Tibial nerve (tissue), 4 donors: ENCODE results near the gene NAT16. TPM values are rescaled to one million over a fixed set of nuclear protein-coding genes. Genes with fewer than 3 reads are reported as not detected.

Source experiments
- DNase-seq, 2 donors: peaks; one replicate each; pipeline ENCODE4 v3.0.0-alpha.2; 2019; ENCODE audit warnings: low spot score in 2 of 2
- H3K27ac ChIP-seq, 4 donors: fragments of 200-600 bp; sonication (generic) in 3 of 4; one replicate each; pipeline ENCODE4 v1.5.1; 2017 to 2019; ENCODE audit warnings: mild to moderate bottlenecking in 1 of 4
- H3K27me3 ChIP-seq, 2 donors: fragments of 200-600 bp; sonication (generic) in 1 of 2; one replicate each; pipeline versions ENCODE4 v1.5.1 to v1.6.0; 2017 to 2019
- H3K36me3 ChIP-seq, 3 donors: fragments of 200-600 bp; sonication (generic); one replicate each; pipeline ENCODE4 v1.5.1; 2018 to 2019
- H3K4me1 ChIP-seq, 4 donors: fragments of 200-600 bp; sonication (generic) in 3 of 4; one replicate each; pipeline ENCODE4 v1.5.1; 2017 to 2019
- H3K4me3 ChIP-seq, 4 donors: fragments of 200-600 bp; sonication (generic) in 3 of 4; one replicate each; pipeline ENCODE4 v1.5.1; 2017 to 2019; ENCODE audit warnings: mild to moderate bottlenecking in 1 of 4, moderate library complexity in 1 of 4
- H3K9me3 ChIP-seq, 4 donors: fragments of 200-600 bp; sonication (generic) in 3 of 4; one replicate each; pipeline ENCODE4 v1.5.1; 2017 to 2019
- EP300 ChIP-seq, 2 donors: sonication (generic); formaldehyde crosslinking; IDR thresholded peaks; one replicate each; pipeline ENCODE4 v1.6.1; 2017; ENCODE audit warnings: antibody characterized with exemption in 2 of 2, mild to moderate bottlenecking in 1 of 2
- POLR2A ChIP-seq, 2 donors: fragments of 450-650 bp; IDR thresholded peaks; one replicate each; pipeline ENCODE4 v1.6.1; 2017; ENCODE audit warnings: antibody characterized with exemption in 2 of 2, mild to moderate bottlenecking in 2 of 2, moderate library complexity in 2 of 2
- WGBS, 2 donors: methylation state at CpG; one replicate each; pipeline ENCODE4 v1.1.5; 2018; 5-methylcytosine and 5-hydroxymethylcytosine counted together
- total RNA-seq, 4 donors: library from RNA; depleted of rRNA; stranded (reverse); fragments of >200 nt; gene quantifications; one replicate each; pipeline ENCODE4 v1.1.0, GENCODE V29; 2016
- TF ChIP-seq, protein P1 (sequence below), 5 experiments: fragments of 200-600 bp in 3 of 5; fragments of 450-650 bp in 2 of 5; sonication (generic) in 3 of 5; IDR thresholded peaks; one replicate each; pipeline ENCODE4 v1.5.1; 2016 to 2019; ENCODE audit warnings: antibody characterized with exemption in 5 of 5, mild to moderate bottlenecking in 3 of 5, moderate library complexity in 2 of 5

NAT16 gene
- total RNA-seq, 4 donors from 2014 or later: not detected

DNA sequence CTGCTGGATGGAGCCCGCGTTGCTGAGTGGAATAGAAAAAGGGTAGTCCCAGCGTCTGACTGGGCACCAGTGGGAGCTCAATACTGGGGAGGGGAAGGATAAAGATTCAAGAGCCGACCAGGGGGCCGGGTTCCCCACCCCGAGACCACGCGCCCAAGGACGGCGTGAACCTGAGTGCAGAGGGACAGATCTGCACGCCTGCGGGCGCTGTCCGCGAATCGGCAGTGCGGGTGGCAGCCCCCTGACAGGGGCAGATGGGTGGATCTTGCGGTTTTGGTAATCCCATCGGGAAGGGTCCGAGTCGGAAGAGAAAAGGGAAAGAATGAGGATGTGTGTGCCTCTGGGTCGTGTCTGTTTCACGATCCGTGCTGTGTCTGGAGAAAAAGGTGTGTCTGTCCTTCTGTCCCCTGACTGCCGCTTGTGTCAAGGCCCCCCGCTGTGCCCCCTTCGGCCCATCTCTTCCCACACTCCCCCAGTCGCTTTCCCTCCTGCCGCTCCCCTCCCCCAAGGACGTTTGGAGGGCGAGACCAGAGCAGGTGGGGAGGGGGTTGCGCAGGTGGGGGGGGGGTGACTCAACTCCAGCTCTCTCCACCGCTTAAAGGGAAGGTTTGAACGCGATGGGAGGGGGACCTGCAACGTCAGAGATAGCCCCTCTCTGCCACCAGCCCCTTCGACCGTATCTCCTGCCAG is 14.0 kb downstream of the NAT16 start:
- WGBS, 2 donors: 2 to 4% methylated on average over 34 to 38 of the region's 38 CpGs
- H3K36me3 ChIP-seq: peaks cover 0 to 6% (median 0%) of the 10 kb centered on the region in 3 donors
- no peaks in the 10 kb centered on the region for H3K9me3 ChIP-seq
- peaks cover 0 to 63% (median 35%) of the 10 kb centered on the region in 4 donors for H3K4me1 ChIP-seq
- H3K4me3 ChIP-seq: no peak overlapping the region
- no peak overlapping the region for H3K27ac ChIP-seq
- peaks cover 7 to 99% of the 10 kb centered on the region in 2 donors for H3K27me3 ChIP-seq
- no peak for TF ChIP-seq POLR2A (IDR thresholded peaks at IDR 0.05)
- TF ChIP-seq EP300 (IDR thresholded peaks at IDR 0.05): no peak
- TF ChIP-seq, protein P1, sequence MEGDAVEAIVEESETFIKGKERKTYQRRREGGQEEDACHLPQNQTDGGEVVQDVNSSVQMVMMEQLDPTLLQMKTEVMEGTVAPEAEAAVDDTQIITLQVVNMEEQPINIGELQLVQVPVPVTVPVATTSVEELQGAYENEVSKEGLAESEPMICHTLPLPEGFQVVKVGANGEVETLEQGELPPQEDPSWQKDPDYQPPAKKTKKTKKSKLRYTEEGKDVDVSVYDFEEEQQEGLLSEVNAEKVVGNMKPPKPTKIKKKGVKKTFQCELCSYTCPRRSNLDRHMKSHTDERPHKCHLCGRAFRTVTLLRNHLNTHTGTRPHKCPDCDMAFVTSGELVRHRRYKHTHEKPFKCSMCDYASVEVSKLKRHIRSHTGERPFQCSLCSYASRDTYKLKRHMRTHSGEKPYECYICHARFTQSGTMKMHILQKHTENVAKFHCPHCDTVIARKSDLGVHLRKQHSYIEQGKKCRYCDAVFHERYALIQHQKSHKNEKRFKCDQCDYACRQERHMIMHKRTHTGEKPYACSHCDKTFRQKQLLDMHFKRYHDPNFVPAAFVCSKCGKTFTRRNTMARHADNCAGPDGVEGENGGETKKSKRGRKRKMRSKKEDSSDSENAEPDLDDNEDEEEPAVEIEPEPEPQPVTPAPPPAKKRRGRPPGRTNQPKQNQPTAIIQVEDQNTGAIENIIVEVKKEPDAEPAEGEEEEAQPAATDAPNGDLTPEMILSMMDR (IDR thresholded peaks at IDR 0.05): no peak
- no peak for DNase-seq

DNA sequence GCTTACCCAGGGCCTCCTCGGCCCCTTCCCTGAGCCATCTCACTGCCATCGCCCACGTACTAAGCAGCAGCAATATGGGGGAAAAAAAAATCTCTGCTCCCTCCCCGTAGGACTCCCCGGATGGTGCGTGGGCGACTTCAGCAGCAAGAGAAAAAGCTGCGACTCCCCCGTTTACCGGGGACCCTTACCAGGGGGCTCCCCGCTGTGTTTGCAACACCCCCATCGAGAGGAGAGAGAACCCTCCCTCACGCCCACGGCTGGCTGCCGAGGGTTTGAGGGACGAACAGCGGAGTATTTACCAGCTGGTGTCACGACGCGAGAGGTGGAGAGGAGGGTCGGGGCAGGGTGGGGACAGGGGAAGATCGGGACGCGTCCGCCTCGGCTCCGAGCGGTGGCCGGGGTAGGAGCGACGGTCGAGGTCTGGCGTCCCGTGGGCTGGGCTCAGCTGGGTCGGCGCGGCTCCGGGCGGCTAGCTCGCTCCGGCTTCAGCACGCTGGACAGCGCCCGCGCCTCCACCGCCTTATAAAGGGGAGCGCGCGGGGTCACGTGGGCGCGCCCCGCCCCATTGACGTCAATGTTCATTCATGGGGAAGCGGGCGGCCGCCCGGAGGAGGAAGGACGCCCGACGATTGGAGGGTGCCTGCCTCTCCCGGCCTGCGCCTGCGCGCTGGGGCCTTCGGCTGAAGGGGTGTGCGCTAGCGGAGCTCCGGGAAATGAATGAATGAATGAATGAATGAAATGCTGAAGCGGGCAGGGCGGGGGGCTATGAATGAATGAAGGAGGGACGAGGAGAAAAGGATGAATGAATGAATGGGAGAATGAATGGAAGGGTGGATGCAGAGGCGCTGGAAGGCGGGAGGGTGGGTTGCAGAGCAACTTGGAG is 14.8 kb downstream of the NAT16 start, which contains the start of gene VGF:
Gene VGF, minus strand, starts transcription at position 495 of the 883 bp plus-strand sequence. CDS start 726 bp downstream, outside the sequence.
- peak; percentile 78 to 84 for DNase-seq
- H3K36me3 ChIP-seq: peaks cover 0 to 14% (median 1%) of the 10 kb centered on the region in 3 donors
- WGBS, 2 donors: 5% methylated on average over 35 to 56 of the region's 74 CpGs
- no peaks in the 10 kb centered on the region for H3K9me3 ChIP-seq
- no peak within 1 kb of the TSS for H3K27ac ChIP-seq
- TF ChIP-seq POLR2A (IDR thresholded peaks at IDR 0.05) (no peak), EP300 (IDR thresholded peaks at IDR 0.05) (peak; percentile 74 to 81)
- TF ChIP-seq, protein P1 (IDR thresholded peaks at IDR 0.05): no peak
- peaks cover 0 to 62% (median 35%) of the 10 kb centered on the region in 4 donors for H3K4me1 ChIP-seq
- peak within 1 kb of the TSS in 1 of 4 donors; percentile 44 for H3K4me3 ChIP-seq
- H3K27me3 ChIP-seq: peaks cover 7 to 97% of the 10 kb centered on the region in 2 donors

DNA sequence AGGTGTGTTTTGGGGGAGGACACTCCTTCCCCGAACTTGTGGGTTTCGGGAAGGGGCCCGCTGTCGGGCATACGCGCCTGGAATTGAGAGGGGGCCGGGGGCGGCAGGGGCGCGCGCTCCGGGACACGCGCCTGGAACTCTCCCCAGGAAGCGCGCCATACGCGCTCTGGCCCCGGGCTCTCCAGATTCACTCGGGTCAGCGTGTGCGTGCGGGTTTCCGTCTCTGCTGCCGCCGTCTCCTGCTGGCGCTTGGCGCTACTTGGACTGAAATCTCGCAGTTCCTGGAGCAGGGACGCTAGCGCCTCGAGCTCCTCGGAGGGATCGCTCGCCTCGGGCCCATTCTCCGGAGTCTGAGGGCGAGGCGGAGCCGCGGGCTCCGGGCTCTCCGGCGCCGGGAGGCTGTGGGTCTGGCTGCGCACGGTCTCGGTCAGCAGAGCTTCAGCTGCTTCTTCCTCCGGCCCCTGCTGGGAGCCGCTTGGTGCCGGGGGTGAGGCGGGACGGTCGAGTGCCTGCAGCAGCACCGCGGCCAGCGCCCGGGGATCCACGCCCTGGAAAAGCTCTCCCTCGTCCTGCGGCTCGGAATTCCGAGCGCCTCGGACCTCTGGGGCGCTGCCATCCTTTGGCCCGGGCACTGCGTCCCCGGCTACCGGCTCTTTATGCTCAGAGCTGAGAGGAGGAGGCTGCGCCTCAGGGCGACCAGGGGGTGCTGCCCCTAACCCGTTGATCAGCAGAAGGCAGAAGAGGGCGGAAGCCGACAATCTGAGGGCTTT is 15.8 kb downstream of the NAT16 start:
- Histone ChIP-seq H3K27ac (no peak overlapping the region), H3K4me1 (peaks cover 0 to 51% (median 28%) of the 10 kb centered on the region in 4 donors), H3K36me3 (peaks cover 3 to 24% (median 4%) of the 10 kb centered on the region in 3 donors), H3K27me3 (peaks cover 7 to 95% of the 10 kb centered on the region in 2 donors), H3K9me3 (no peaks in the 10 kb centered on the region), H3K4me3 (peak overlapping the region in 1 of 4 donors; percentile 44)
- 2 to 3% methylated on average over 55 to 73 of the region's 75 CpGs for WGBS, 2 donors
- TF ChIP-seq POLR2A (IDR thresholded peaks at IDR 0.05) (no peak), EP300 (IDR thresholded peaks at IDR 0.05) (no peak)
- TF ChIP-seq, protein P1 (IDR thresholded peaks at IDR 0.05): no peak
- DNase-seq: no peak

DNA sequence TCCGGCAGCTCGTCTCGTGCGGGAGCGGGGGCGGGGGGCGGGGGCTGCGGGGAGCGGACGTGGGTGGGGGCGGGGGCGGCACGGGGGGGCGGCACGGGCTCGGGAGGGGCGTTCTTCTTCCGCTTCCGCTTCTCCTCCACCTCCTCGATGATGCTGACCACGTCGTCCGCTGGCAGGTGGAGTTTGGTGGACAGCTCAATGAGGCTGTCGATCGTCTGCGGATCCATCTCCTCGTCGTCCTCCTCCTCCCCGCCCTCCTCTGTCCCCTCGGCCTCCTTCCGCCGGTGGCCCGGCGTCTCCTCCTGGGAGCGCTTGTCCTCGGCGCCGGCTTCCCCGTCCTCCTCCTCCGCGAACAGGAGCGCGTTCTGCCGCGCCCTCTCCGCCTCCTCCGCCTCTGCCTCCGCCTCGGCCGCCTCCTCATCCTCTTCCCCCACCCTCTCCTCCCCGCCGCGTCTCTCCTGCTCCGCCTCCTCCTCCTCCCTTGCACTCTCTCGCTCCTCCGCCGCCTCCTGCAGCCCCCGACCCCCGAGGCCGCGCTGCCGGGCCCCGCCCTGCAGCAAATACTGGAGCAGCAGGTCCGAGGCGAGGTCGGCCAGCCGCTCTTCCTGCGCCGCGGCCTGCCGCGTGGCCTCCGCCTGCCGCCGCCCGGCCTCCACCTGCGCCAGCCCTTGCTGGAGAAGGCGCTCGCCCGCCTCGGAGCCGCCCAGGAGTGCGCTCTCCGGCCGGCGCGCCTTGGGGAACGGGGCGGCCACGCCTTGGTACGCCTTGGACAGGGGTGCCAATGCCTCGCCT is 16.6 kb downstream of the NAT16 start:
- DNase-seq: no peak
- H3K9me3 ChIP-seq: no peaks in the 10 kb centered on the region
- WGBS, 2 donors: 1% methylated on average over 39 to 74 of the region's 92 CpGs
- H3K4me3 ChIP-seq: peak overlapping the region; percentile 1 to 44 (median 24)
- TF ChIP-seq EP300 (IDR thresholded peaks at IDR 0.05): no peak
- no peak for TF ChIP-seq POLR2A (IDR thresholded peaks at IDR 0.05)
- TF ChIP-seq, protein P1 (IDR thresholded peaks at IDR 0.05): no peak
- no peak overlapping the region for H3K27ac ChIP-seq
- peaks cover 3 to 32% (median 6%) of the 10 kb centered on the region in 3 donors for H3K36me3 ChIP-seq
- peaks cover 7 to 87% of the 10 kb centered on the region in 2 donors for H3K27me3 ChIP-seq
- H3K4me1 ChIP-seq: peaks cover 0 to 48% (median 28%) of the 10 kb centered on the region in 4 donors
